HL-60 (cell line): ENCODE results near the gene LIPE.
A peak's percentile ranks its signal among the peaks of the same experiment; 100 is the strongest.

ENCODE experiments used
- DNase-seq, 2 experiments: peaks; one replicate each; pipeline ENCODE4 v3.0.0-alpha.2; 2010 to 2020; ENCODE audit warnings: low read depth in 1 of 2, low spot score in 1 of 2
- H3K27ac ChIP-seq: fragments of 250-450 bp; sonication (Bioruptor Pico); replicated peaks from 2 replicates; pipeline ENCODE4 v1.5.1; 2020; ENCODE audit warnings: mild to moderate bottlenecking, moderate library complexity
- H3K27me3 ChIP-seq: fragments of 250-450 bp; sonication (Bioruptor Pico); 2 replicates; pipeline ENCODE4 v1.5.1; 2021; ENCODE audit warnings: mild to moderate bottlenecking, moderate library complexity; ENCODE audit not compliant: insufficient read depth, poor library complexity, severe bottlenecking
- H3K4me3 ChIP-seq: replicated peaks from 2 replicates; pipeline ENCODE4 v1.5.1; 2011; ENCODE audit warnings: mild to moderate bottlenecking, control low read depth, low read length; ENCODE audit not compliant: insufficient read depth
- GABPA ChIP-seq: IDR thresholded peaks from 2 replicates; pipeline ENCODE4 v1.6.1; 2012; ENCODE audit warnings: low read depth
- POLR2AphosphoS5 ChIP-seq: IDR thresholded peaks from 2 replicates; pipeline ENCODE4 v1.6.1; 2012; ENCODE audit warnings: low read depth
- SPI1 ChIP-seq: IDR thresholded peaks from 2 replicates; pipeline ENCODE4 v1.6.1; 2012; ENCODE audit warnings: low read depth, mild to moderate bottlenecking, borderline replicate concordance
- TF ChIP-seq, protein P1 (sequence below): IDR thresholded peaks from 2 replicates; pipeline ENCODE4 v1.6.1; 2012; ENCODE audit warnings: low read depth; ENCODE audit not compliant: insufficient replicate concordance
- TF ChIP-seq, protein P2 (sequence below): IDR thresholded peaks from one replicate; pipeline ENCODE4 v1.5.1; 2011; ENCODE audit warnings: low read length, control low read depth, inconsistent platforms; ENCODE audit not compliant: insufficient read depth

Gene LIPE

GRCh38 chr19:42443944-42444398, 16.8 kb upstream of the LIPE start:
- Histone ChIP-seq H3K27ac (no peak overlapping the region), H3K4me3 (no peak overlapping the region), H3K27me3 (no peaks in the 10 kb centered on the region)
- DNase-seq = no peak
- TF ChIP-seq, protein P1, sequence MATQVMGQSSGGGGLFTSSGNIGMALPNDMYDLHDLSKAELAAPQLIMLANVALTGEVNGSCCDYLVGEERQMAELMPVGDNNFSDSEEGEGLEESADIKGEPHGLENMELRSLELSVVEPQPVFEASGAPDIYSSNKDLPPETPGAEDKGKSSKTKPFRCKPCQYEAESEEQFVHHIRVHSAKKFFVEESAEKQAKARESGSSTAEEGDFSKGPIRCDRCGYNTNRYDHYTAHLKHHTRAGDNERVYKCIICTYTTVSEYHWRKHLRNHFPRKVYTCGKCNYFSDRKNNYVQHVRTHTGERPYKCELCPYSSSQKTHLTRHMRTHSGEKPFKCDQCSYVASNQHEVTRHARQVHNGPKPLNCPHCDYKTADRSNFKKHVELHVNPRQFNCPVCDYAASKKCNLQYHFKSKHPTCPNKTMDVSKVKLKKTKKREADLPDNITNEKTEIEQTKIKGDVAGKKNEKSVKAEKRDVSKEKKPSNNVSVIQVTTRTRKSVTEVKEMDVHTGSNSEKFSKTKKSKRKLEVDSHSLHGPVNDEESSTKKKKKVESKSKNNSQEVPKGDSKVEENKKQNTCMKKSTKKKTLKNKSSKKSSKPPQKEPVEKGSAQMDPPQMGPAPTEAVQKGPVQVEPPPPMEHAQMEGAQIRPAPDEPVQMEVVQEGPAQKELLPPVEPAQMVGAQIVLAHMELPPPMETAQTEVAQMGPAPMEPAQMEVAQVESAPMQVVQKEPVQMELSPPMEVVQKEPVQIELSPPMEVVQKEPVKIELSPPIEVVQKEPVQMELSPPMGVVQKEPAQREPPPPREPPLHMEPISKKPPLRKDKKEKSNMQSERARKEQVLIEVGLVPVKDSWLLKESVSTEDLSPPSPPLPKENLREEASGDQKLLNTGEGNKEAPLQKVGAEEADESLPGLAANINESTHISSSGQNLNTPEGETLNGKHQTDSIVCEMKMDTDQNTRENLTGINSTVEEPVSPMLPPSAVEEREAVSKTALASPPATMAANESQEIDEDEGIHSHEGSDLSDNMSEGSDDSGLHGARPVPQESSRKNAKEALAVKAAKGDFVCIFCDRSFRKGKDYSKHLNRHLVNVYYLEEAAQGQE = no peak
- no peak for TF ChIP-seq SPI1
- TF ChIP-seq, protein P2, sequence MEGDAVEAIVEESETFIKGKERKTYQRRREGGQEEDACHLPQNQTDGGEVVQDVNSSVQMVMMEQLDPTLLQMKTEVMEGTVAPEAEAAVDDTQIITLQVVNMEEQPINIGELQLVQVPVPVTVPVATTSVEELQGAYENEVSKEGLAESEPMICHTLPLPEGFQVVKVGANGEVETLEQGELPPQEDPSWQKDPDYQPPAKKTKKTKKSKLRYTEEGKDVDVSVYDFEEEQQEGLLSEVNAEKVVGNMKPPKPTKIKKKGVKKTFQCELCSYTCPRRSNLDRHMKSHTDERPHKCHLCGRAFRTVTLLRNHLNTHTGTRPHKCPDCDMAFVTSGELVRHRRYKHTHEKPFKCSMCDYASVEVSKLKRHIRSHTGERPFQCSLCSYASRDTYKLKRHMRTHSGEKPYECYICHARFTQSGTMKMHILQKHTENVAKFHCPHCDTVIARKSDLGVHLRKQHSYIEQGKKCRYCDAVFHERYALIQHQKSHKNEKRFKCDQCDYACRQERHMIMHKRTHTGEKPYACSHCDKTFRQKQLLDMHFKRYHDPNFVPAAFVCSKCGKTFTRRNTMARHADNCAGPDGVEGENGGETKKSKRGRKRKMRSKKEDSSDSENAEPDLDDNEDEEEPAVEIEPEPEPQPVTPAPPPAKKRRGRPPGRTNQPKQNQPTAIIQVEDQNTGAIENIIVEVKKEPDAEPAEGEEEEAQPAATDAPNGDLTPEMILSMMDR = no peak
- no peak for TF ChIP-seq GABPA
- no peak for TF ChIP-seq POLR2AphosphoS5

DNA sequence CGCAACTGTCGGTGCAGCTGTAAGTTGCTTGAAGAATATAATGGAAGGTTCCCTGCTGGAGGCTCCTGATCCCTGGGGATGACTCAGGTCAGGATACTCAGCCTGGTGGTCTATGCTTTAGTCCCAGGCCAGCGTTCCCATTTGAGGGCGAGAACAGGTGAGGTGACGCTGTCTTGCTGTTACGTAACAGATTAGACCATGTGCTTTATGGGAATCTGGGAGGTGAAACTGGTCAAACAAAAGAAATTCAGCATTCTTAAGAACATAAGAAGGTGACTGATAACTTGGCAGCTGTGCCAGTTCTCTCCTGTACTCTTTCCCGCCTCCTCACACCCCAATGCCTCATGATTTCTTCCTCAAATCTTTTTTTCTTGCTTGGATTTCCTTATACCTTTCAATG, 15.6 kb upstream of the LIPE start, which contains the start of gene CXCL17:
Gene CXCL17 (minus strand): TSS at position 114 of the 400 bp plus-strand sequence. CDS start 114 bp downstream, outside the sequence.
- H3K27me3 ChIP-seq = no peaks in the 10 kb centered on the region
- TF ChIP-seq GABPA (no peak), SPI1 (no peak), POLR2AphosphoS5 (no peak)
- TF ChIP-seq, protein P1 = no peak
- TF ChIP-seq, protein P2 = no peak
- no peak for DNase-seq
- H3K4me3 ChIP-seq = no peak within 1 kb of the TSS
- no peak within 1 kb of the TSS for H3K27ac ChIP-seq

DNA sequence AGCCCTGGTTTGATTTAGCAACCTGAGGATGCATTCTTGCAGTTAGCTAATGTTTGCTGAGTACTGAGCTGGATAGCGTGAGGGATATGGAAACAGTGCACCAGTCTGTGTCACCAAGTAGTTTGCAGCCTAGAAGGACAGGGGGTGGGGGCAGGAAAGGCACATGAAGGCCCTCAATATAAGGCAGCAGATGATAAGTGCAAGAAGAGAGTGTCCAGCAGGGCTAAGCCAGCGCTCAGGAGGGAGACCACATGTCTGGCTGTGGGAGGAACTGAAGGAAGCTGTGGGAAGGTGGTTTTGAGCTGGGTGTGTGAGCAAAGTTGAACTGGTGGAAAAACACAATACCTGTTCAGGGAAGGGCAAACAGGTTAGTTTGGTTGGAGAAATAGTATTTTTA, 13.9 kb upstream of the LIPE start:
- no peaks in the 10 kb centered on the region for H3K27me3 ChIP-seq
- DNase-seq = peak in 1 of 2 experiments; percentile 58
- no peak overlapping the region for H3K27ac ChIP-seq
- H3K4me3 ChIP-seq = no peak overlapping the region
- TF ChIP-seq GABPA = no peak
- TF ChIP-seq, protein P2 = no peak
- TF ChIP-seq SPI1 = peak; percentile 59; the same call in 1 of the 2 replicates
- TF ChIP-seq, protein P1 = peak; percentile 10
- no peak for TF ChIP-seq POLR2AphosphoS5
